WTC11 (cell line): Measurements from ENCODE around the gene ZNF471.

ENCODE experiments used
- ZNF281 ChIP-seq: sonication (generic); formaldehyde crosslinking; IDR thresholded peaks from 2 replicates; pipeline ENCODE4 v1.8.0; 2023; ENCODE audit warnings: mild to moderate bottlenecking, missing genetic modification reagents
- TF ChIP-seq, protein P1 (sequence below): sonication (generic); formaldehyde crosslinking; IDR thresholded peaks from 2 replicates; pipeline ENCODE4 v1.8.1; 2022; ENCODE audit warnings: low read depth, missing genetic modification reagents, borderline replicate concordance

GRCh38 chr19:56504581-56504980 is 3.1 kb upstream of the ZNF471 start:
- TF ChIP-seq ZNF281 (CRISPR knock-in tag), result no peak
- TF ChIP-seq, protein P1, sequence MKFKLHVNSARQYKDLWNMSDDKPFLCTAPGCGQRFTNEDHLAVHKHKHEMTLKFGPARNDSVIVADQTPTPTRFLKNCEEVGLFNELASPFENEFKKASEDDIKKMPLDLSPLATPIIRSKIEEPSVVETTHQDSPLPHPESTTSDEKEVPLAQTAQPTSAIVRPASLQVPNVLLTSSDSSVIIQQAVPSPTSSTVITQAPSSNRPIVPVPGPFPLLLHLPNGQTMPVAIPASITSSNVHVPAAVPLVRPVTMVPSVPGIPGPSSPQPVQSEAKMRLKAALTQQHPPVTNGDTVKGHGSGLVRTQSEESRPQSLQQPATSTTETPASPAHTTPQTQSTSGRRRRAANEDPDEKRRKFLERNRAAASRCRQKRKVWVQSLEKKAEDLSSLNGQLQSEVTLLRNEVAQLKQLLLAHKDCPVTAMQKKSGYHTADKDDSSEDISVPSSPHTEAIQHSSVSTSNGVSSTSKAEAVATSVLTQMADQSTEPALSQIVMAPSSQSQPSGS (CRISPR knock-in tag), result no peak
